GM10847 (cell line): ENCODE measurements around the gene ZCCHC13.

Source experiments
- POLR2A ChIP-seq: IDR thresholded peaks from 2 replicates; pipeline ENCODE4 v1.6.1; 2011; ENCODE audit not compliant: insufficient read length; ENCODE audit errors: extremely low read depth

ZCCHC13 gene

DNA sequence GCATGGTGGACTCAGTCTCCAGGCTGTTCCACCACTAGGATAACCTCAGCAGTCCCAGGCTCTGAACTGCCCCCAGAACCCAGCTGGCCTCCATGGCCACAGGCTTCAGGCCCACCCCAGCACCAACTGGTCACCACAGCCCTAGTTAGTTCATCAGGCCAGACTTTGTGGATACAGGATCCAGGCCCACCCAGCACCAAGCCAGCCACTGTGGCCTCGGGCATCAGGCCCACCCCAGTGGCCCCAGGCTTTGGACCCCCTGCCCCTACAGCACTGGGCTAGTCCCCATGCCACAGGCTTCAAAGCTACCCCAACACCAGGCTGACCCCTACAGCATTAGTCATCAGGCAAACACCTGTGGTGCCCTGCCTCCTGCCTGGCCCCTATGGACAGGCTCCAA is 50.0 kb downstream of the ZCCHC13 start:
- no peak for TF ChIP-seq POLR2A
